A549 (cell line): Measurements from ENCODE around the gene SLC34A2. TPM values are rescaled to one million over a fixed set of nuclear protein-coding genes. Genes with fewer than 3 reads are reported as not detected.

Experiments
- ATAC-seq, 2 experiments: fragments of 200-7000 bp in 1 of 2; fragments of >200 bp in 1 of 2; cut with Nextera tagmentation in 1 of 2; cut with Tn5 transposase in 1 of 2; 3 replicates each; pipeline versions ENCODE4 v1.8.0 to v1.9.1; 2018 to 2020; ENCODE audit warnings: mild to moderate bottlenecking in 1 of 2, moderate library complexity in 1 of 2
- CTCF ChIA-PET: fragments of 300-600 bp; sonication (Branson Sonifier 250); formaldehyde crosslinking; extraction: SDS; loops from one replicate; lab custom pipeline; 2021; ENCODE audit warnings: antibody characterized with exemption, inconsistent platforms; lab: Yijun Ruan, JAX
- POLR2A ChIA-PET: fragments of 350-600 bp; formaldehyde crosslinking; extraction: SDS; loops from one replicate; lab custom pipeline; 2021; ENCODE audit warnings: antibody characterized with exemption, inconsistent platforms; lab: Yijun Ruan, JAX
- DNase-seq, 2 experiments: peaks; one replicate each; pipeline versions ENCODE4 v3.0.0 to v3.0.0-alpha.2; 2011 to 2016; ENCODE audit warnings: low read depth in 1 of 2, low spot score in 1 of 2
- FAIRE-seq: peaks from 2 replicates; lab custom pipeline; 2011; peaks lifted over from hg19 to GRCh38; lab: Jason Lieb, UNC
- H3K27ac ChIP-seq, 2 experiments: fragments of >200 bp; sonication (Bioruptor Twin); formaldehyde crosslinking; 3 replicates each; pipeline ENCODE4 v1.5.1; 2016 to 2017
- H3K4me1 ChIP-seq: fragments of >200 bp; sonication (Bioruptor Twin); formaldehyde crosslinking; 3 replicates; pipeline ENCODE4 v1.6.1; 2016
- H3K4me2 ChIP-seq: fragments of >200 bp; sonication (Bioruptor Twin); formaldehyde crosslinking; 3 replicates; pipeline ENCODE4 v1.6.1; 2016
- H3K4me3 ChIP-seq: fragments of >200 bp; sonication (Bioruptor Twin); formaldehyde crosslinking; 3 replicates; pipeline ENCODE4 v1.5.1; 2016
- H3K9me3 ChIP-seq: fragments of >200 bp; sonication (Bioruptor Twin); formaldehyde crosslinking; 3 replicates; pipeline ENCODE4 v1.6.1; 2016
- BHLHE40 ChIP-seq: IDR thresholded peaks from 2 replicates; pipeline ENCODE4 v1.6.1; 2012; ENCODE audit warnings: low read depth, low read length, inconsistent platforms
- CBX2 ChIP-seq: fragments of 200-600 bp; sonication (generic); IDR thresholded peaks from 2 replicates; pipeline ENCODE4 v1.6.1; 2016; ENCODE audit warnings: low read depth, mild to moderate bottlenecking, borderline replicate concordance
- CBX8 ChIP-seq: fragments of 200-600 bp; sonication (generic); IDR thresholded peaks from 2 replicates; pipeline ENCODE4 v1.6.1; 2016
- CEBPB ChIP-seq, 2 experiments: fragments of >200 bp in 1 of 2; sonication (Bioruptor Twin) in 1 of 2; formaldehyde crosslinking in 1 of 2; IDR thresholded peaks; 2 replicates each; pipeline ENCODE4 v1.6.1; 2012 to 2016
- CHD2 ChIP-seq: fragments of 150-350 bp; IDR thresholded peaks from 2 replicates; pipeline ENCODE4 v1.6.1; 2014; ENCODE audit warnings: low read length; ENCODE audit not compliant: partially characterized antibody
- CHD4 ChIP-seq: fragments of 200-600 bp; sonication (generic); IDR thresholded peaks from 2 replicates; pipeline ENCODE4 v1.6.1; 2016; ENCODE audit warnings: antibody characterized with exemption, mild to moderate bottlenecking, borderline replicate concordance
- E2F6 ChIP-seq: IDR thresholded peaks from 2 replicates; pipeline ENCODE4 v1.6.1; 2012; ENCODE audit warnings: low read depth, borderline replicate concordance
- EHMT2 ChIP-seq: fragments of 200-600 bp; sonication (generic); IDR thresholded peaks from 2 replicates; pipeline ENCODE4 v1.6.1; 2016; ENCODE audit warnings: antibody characterized with exemption, low read depth, mild to moderate bottlenecking, moderate library complexity
- ELK1 ChIP-seq: fragments of 150-350 bp; IDR thresholded peaks from 2 replicates; pipeline ENCODE4 v1.6.1; 2014; ENCODE audit warnings: low read depth, mild to moderate bottlenecking, low read length
- EP300 ChIP-seq, 2 experiments: fragments of >200 bp; sonication (Bioruptor Twin); formaldehyde crosslinking; IDR thresholded peaks; 2 replicates in 1 of 2; 3 replicates in 1 of 2; pipeline ENCODE4 v1.6.1; 2016 to 2017
- HDAC2 ChIP-seq: fragments of 200-600 bp; sonication (generic); IDR thresholded peaks from 2 replicates; pipeline ENCODE4 v1.6.1; 2016
- HMGXB4 ChIP-seq: fragments of 250-450 bp; sonication (Bioruptor Pico); IDR thresholded peaks from 2 replicates; pipeline ENCODE4 v1.5.0; 2021; ENCODE audit warnings: mild to moderate bottlenecking, moderate library complexity, borderline replicate concordance
- HOXA7 ChIP-seq: fragments of 250-450 bp; sonication (Bioruptor Pico); IDR thresholded peaks from 2 replicates; pipeline ENCODE4 v1.5.0; 2020; ENCODE audit warnings: mild to moderate bottlenecking, moderate library complexity
- JUN ChIP-seq, 2 experiments: fragments of >200 bp; sonication (Bioruptor Twin); formaldehyde crosslinking; IDR thresholded peaks; 2 replicates in 1 of 2; 3 replicates in 1 of 2; pipeline ENCODE4 v1.6.1; 2016 to 2017
- KDM5A ChIP-seq: fragments of 200-600 bp; sonication (generic); IDR thresholded peaks from 2 replicates; pipeline ENCODE4 v1.6.1; 2016; ENCODE audit warnings: antibody characterized with exemption, mild to moderate bottlenecking
- MAZ ChIP-seq: fragments of 150-350 bp; IDR thresholded peaks from 2 replicates; pipeline ENCODE4 v1.6.1; 2014; ENCODE audit warnings: antibody characterized with exemption, low read depth, low read length, borderline replicate concordance
- NPAS2 ChIP-seq: fragments of 250-450 bp; sonication (Bioruptor Pico); IDR thresholded peaks from 2 replicates; pipeline ENCODE4 v1.8.0; 2022; ENCODE audit warnings: mild to moderate bottlenecking, moderate library complexity, borderline replicate concordance
- POLR2AphosphoS2 ChIP-seq: conservative IDR thresholded peaks from 2 replicates; pipeline ENCODE4 v1.6.1; 2012; ENCODE audit warnings: low read length, improper control_type of control experiment, inconsistent platforms
- SMC3 ChIP-seq: fragments of >200 bp; sonication (Bioruptor Twin); formaldehyde crosslinking; IDR thresholded peaks from 3 replicates; pipeline ENCODE4 v1.6.1; 2018; ENCODE audit warnings: inconsistent platforms
- SREBF2 ChIP-seq: fragments of 450-650 bp; IDR thresholded peaks from 2 replicates; pipeline ENCODE4 v1.6.1; 2014; ENCODE audit warnings: mild to moderate bottlenecking, moderate library complexity
- TP53 ChIP-seq: fragments of 250-450 bp; sonication (Bioruptor Pico); IDR thresholded peaks from 2 replicates; pipeline ENCODE4 v1.5.0; 2021; ENCODE audit warnings: mild to moderate bottlenecking, moderate library complexity
- USF2 ChIP-seq: fragments of 450-650 bp; IDR thresholded peaks from 2 replicates; pipeline ENCODE4 v1.6.1; 2014; ENCODE audit warnings: antibody characterized with exemption
- ZC3H11A ChIP-seq: fragments of 450-650 bp; IDR thresholded peaks from 2 replicates; pipeline ENCODE4 v1.6.1; 2014; ENCODE audit warnings: antibody characterized with exemption, mild to moderate bottlenecking
- ZFP36 ChIP-seq: fragments of 450-650 bp; IDR thresholded peaks from 2 replicates; pipeline ENCODE4 v1.6.1; 2014; ENCODE audit warnings: borderline replicate concordance; ENCODE audit not compliant: partially characterized antibody
- WGBS: methylation state at CpG from one replicate; pipeline ENCODE4 v1.1.6; 2017; ENCODE audit errors: missing lambda C conversion rate; 5-methylcytosine and 5-hydroxymethylcytosine counted together
- polyA plus RNA-seq, 4 experiments: library from polyadenylated mRNA; depleted of rRNA in 3 of 4; stranded (reverse); fragments of >200 nt; fragmentation: RNase III in 1 of 4; extraction: RNeasy Plus Mini Kit Qiagen cat#74134 plus additional on column Dnase treatment in 1 of 4; gene quantifications; 2 replicates in 3 of 4; 3 replicates in 1 of 4; pipeline ENCODE4 v1.2.3, GENCODE V29; 2011 to 2017
- TF ChIP-seq, protein P1 (sequence below): IDR thresholded peaks from 2 replicates; pipeline ENCODE4 v1.6.1; 2012

Gene SLC34A2
- polyA plus RNA-seq, 2 of the 4 experiments (the other 2 are of a cell fraction), result 0.03 to 0.08 TPM

GRCh38 chr4:25666031-25666630, 10.5 kb downstream of the SLC34A2 start (continued):
- no peak for TF ChIP-seq HMGXB4 (CRISPR knock-in tag)
- TF ChIP-seq POLR2AphosphoS2, result no peak
- TF ChIP-seq CHD2, result no peak
- TF ChIP-seq, all 56 proteins: peak for 0

DNA sequence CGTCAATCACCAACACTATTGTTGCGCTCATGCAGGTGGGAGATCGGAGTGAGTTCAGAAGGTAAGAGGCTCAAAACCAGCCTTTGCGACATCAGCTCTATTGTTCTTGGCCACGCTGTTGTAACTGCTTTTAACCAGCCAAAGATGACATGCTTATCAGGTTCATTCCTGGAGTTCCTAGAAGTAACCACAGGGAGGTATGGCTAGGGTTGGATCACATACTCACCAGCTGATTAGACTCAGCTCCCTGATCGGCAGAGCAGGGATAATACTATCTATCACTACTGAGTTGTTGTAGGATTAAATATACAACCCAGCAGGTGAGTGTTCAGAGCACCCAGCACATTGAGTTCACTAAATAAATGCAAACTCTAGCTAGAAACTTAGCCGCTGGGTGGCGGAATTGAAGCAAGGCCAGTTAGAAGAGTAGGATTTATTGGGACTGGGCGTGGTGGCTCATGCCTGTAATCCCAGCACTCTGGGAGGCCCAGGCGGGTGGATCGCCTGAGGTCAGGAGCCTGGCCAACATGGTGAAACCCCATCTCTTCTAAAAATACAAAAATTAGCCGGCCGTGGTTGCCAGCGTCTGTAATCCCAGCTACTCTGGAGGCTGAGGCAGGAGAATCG, 12.4 kb downstream of the SLC34A2 start:
- Histone ChIP-seq H3K4me3 (no peak overlapping the region), H3K4me2 (no peak overlapping the region)
- CTCF ChIA-PET, result interaction anchor here (0.6 to 1.4 kb wide), 2 partner anchors 24 to 596 kb away, joined by 3 to 4 read pairs; no protein-coding TSS in a partner anchor
- no peak for FAIRE-seq
- no peak for TF ChIP-seq CBX2
- no peak for TF ChIP-seq ELK1
- no peak for TF ChIP-seq SREBF2
- TF ChIP-seq USF2, result no peak
- TF ChIP-seq CBX8, result no peak
- TF ChIP-seq CEBPB (IDR thresholded peaks at IDR 0.05), result no peak
- no peak for TF ChIP-seq HDAC2
- TF ChIP-seq EHMT2, result no peak
- no peak for TF ChIP-seq ZFP36
- TF ChIP-seq KDM5A, result no peak
- TF ChIP-seq EP300 (IDR thresholded peaks at IDR 0.05), result no peak
- TF ChIP-seq ZC3H11A, result no peak
- TF ChIP-seq, all 56 proteins: peak for 0
- no peak for DNase-seq
- 77% methylated on average over 15 of the region's 15 CpGs for WGBS
- H3K4me1 ChIP-seq, result no peaks in the 10 kb centered on the region
- no peak overlapping the region for H3K27ac ChIP-seq
- no peak for ATAC-seq
- POLR2A ChIA-PET, result no interaction called here
- H3K9me3 ChIP-seq, result no peaks in the 10 kb centered on the region

DNA sequence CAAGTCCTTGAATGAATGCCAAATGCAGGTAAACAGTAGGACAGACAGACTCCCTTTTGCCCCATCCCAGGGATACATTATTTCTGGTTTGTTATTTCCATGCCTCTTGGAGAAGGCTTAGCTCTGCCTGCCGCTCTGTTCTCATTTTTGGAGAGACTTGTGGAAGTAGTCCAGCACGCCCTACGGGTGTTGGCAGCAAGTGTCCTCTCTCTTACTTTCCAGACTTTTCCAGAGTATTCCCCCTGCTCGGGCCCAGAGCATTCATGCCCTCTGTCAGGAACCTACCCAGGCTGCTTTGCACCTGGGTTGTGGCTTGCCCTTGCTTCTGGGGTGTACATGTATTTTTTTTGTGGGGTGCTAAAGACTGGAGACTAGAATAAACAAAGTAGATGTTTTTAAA, 15.3 kb downstream of the SLC34A2 start:
- Histone ChIP-seq H3K9me3 (no peaks in the 10 kb centered on the region), H3K4me3 (no peak overlapping the region), H3K4me1 (no peaks in the 10 kb centered on the region), H3K27ac (no peak overlapping the region), H3K4me2 (no peak overlapping the region)
- CTCF ChIA-PET, result no interaction called here
- TF ChIP-seq ZFP36 (no peak), CHD4 (no peak), MAZ (no peak), NPAS2 (CRISPR knock-in tag) (no peak), USF2 (no peak), JUN (IDR thresholded peaks at IDR 0.05) (no peak), HOXA7 (CRISPR knock-in tag) (no peak), CBX8 (no peak), E2F6 (no peak), SMC3 (no peak), BHLHE40 (no peak), TP53 (CRISPR knock-in tag) (no peak)
- TF ChIP-seq, protein P1, sequence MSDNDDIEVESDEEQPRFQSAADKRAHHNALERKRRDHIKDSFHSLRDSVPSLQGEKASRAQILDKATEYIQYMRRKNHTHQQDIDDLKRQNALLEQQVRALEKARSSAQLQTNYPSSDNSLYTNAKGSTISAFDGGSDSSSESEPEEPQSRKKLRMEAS, result no peak
- DNase-seq (no peak), FAIRE-seq (no peak), ATAC-seq (no peak)
- POLR2A ChIA-PET, result no interaction called here
- 87% methylated on average over 3 of the region's 4 CpGs for WGBS
